NAMALWA (cell line): ENCODE results near the gene REEP3.
"Not testable (repeated sequence)": the region's sequence is repeated elsewhere in the genome, so short reads cannot be mapped to it uniquely, and the experiment has no call there.

Experiments
- DNase-seq: peaks from one replicate; pipeline ENCODE4 v3.0.0-alpha.2; 2015; ENCODE audit warnings: low spot score

REEP3 gene, protein sequence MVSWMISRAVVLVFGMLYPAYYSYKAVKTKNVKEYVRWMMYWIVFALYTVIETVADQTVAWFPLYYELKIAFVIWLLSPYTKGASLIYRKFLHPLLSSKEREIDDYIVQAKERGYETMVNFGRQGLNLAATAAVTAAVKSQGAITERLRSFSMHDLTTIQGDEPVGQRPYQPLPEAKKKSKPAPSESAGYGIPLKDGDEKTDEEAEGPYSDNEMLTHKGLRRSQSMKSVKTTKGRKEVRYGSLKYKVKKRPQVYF

GRCh38 chr10:63520500-63521415, at the start of gene REEP3:
Gene REEP3 (plus strand): TSS chr10:63521401. CDS start chr10:63521546, 145 bp downstream.
- DNase-seq = peak; percentile 66

DNA sequence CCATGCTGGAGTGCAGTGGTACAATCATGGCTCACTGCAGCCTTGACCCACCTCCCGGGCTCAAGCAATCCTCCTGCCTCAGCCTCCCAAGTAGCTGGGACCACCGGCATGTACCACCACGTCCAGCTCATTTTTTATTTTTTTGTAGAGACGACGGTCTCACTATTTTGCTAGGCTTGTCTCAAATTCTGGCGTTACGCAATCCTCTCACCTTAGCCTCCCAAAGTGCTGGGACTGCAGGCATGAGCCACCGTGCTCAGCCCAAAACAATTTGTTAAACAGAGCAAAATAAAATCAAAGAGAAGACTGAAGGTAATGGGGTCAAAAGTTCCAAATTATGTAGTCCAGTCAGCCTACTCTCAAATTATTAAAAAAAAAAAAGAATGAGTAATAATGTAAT, 46.7 kb upstream of the REEP3 start:
- DNase-seq = no peak

- no peak for DNase-seq
These were observed 43.3 kb upstream of the REEP3 start for GRCh38 chr10:63477927-63478326.

- DNase-seq = no peak
These were observed 42.6 kb upstream of the REEP3 start for GRCh38 chr10:63478564-63478963.

- no peak for DNase-seq
These were observed 41.0 kb upstream of the REEP3 start for GRCh38 chr10:63480237-63480636.

DNA sequence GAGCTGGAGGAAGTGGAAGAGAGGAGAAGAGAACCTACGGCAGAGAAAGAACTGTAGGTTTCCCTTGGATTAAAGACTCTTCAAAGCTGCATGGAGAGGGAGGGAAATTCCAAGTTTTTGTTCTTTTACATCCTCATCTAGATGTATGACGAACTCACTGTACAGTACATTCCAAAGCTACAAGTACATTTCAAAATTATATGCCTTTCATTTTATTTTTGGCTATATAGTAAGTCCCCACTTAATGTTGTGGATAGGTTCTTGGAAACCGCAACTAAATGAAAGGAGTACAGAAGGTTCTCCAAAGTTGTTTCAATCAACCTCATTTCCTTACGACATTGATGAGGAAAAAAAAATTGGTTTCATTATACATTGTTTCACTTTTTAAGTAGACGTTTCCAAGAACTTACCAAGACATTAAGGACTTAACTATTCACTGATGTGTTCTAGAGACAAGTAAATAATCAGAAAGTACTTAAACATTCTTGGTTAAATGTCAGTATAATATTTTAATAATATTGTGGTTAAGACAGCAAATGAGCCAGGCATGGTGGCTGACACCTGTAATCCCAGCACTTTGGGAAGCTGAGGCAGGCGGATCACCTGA, 39.3 kb upstream of the REEP3 start:
- no peak for DNase-seq

GRCh38 chr10:63483983-63484382, 37.2 kb upstream of the REEP3 start:
- no peak for DNase-seq

GRCh38 chr10:63487990-63488389, 33.2 kb upstream of the REEP3 start:
- no peak for DNase-seq

DNA sequence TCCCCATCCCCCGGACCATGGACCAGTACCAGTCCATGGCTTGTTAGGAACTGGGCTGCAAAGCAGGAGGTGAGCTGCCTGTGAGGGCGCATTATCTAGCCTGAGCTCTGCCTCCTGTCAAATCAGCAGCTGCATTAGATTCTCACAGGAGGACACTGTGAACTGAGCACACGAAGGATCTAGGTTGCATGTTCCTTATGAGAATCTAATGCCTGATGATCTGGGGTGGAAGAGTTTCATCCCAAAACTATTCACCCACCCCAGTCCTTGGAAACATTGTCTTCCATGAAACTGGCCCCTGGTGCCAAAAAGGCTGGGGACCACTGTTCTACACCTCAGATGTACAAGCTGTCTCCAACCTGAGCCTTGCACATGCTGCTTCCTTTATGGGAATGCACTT, 31.4 kb upstream of the REEP3 start:
- no peak for DNase-seq

GRCh38 chr10:63491588-63492316, 29.4 kb upstream of the REEP3 start:
- no peak for DNase-seq

DNA sequence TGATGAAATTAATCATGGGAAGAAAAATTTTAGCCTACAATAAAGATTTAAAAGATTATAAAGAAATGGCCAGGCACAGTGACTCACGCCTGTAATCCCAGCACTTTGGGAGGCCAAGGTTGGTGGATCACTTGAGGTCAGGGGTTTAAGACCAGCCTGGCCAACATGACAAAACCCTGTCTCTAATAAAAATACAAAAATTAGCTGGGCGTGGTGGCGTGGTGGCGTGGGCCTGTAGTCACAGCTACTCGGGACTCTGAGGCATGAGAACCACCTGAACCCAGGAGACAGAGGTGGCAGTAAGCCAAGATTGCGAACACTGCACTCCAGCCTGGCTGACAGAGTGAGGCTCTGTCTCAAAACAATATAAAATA, 28.9 kb upstream of the REEP3 start:
- not testable (repeated sequence) for DNase-seq

GRCh38 chr10:63493004-63493403, 28.2 kb upstream of the REEP3 start:
- no peak for DNase-seq

GRCh38 chr10:63494951-63495350, 26.2 kb upstream of the REEP3 start:
- DNase-seq = no peak

DNA sequence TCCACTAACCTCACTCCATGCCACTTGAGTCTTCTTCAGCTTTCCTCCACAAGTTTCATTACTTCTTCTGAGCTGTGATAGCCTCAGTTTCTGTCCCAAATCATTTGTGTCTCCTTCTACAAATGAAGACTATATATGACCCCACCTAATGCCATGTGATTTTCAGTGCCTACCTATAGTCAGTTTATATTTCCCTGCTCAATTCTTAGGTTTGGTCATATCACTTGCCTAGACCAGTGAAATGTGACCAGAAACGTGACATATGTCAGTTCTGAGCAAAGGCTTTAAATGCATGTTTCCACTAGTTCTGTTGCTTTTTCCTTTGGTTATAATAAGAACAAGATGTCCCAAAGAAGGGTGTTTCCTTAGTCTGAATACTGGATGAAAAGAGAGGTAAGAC, 24.6 kb upstream of the REEP3 start:
- no peak for DNase-seq

GRCh38 chr10:63497321-63497720, 23.9 kb upstream of the REEP3 start:
- DNase-seq = peak; percentile 13

- no peak for DNase-seq
These were observed 22.5 kb upstream of the REEP3 start for GRCh38 chr10:63498665-63499064.

- DNase-seq = not testable (repeated sequence)
These were observed 20.6 kb upstream of the REEP3 start for GRCh38 chr10:63500551-63500950.

- DNase-seq = no peak
These were observed 19.2 kb upstream of the REEP3 start for GRCh38 chr10:63501954-63502353.

GRCh38 chr10:63502832-63503231, 18.4 kb upstream of the REEP3 start:
- no peak for DNase-seq

GRCh38 chr10:63503395-63503794, 17.8 kb upstream of the REEP3 start:
- no peak for DNase-seq

- no peak for DNase-seq
These were observed 16.9 kb upstream of the REEP3 start for GRCh38 chr10:63504145-63504881.

GRCh38 chr10:63505562-63505961, 15.6 kb upstream of the REEP3 start:
- DNase-seq = no peak
